Fibroblast of the aortic adventitia (primary cell): ENCODE measurements around the gene FAM111B. TPM values are rescaled to one million over a fixed set of nuclear protein-coding genes. Genes with fewer than 3 reads are reported as not detected.

Experiments
- DNase-seq: peaks from one replicate; pipeline ENCODE4 v3.0.0-alpha.2; 2010; ENCODE audit warnings: low read depth
- H3K4me3 ChIP-seq: 2 replicates; pipeline ENCODE4 v1.5.1; 2011; ENCODE audit warnings: low read depth, mild to moderate bottlenecking, control low read depth, low read length, moderate library complexity
- total RNA-seq: library from RNA; depleted of rRNA; stranded (reverse); fragments of >200 nt; gene quantifications from 2 replicates; pipeline ENCODE4 v1.2.3, GENCODE V29; 2012; ENCODE audit warnings: low replicate concordance
- TF ChIP-seq, protein P1 (sequence below): IDR thresholded peaks from 2 replicates; pipeline ENCODE4 v1.5.1; 2011; ENCODE audit warnings: mild to moderate bottlenecking, low read length, control low read depth, inconsistent platforms; ENCODE audit not compliant: insufficient read depth

Gene FAM111B
- total RNA-seq, 1 donor: 42.9 TPM

DNA sequence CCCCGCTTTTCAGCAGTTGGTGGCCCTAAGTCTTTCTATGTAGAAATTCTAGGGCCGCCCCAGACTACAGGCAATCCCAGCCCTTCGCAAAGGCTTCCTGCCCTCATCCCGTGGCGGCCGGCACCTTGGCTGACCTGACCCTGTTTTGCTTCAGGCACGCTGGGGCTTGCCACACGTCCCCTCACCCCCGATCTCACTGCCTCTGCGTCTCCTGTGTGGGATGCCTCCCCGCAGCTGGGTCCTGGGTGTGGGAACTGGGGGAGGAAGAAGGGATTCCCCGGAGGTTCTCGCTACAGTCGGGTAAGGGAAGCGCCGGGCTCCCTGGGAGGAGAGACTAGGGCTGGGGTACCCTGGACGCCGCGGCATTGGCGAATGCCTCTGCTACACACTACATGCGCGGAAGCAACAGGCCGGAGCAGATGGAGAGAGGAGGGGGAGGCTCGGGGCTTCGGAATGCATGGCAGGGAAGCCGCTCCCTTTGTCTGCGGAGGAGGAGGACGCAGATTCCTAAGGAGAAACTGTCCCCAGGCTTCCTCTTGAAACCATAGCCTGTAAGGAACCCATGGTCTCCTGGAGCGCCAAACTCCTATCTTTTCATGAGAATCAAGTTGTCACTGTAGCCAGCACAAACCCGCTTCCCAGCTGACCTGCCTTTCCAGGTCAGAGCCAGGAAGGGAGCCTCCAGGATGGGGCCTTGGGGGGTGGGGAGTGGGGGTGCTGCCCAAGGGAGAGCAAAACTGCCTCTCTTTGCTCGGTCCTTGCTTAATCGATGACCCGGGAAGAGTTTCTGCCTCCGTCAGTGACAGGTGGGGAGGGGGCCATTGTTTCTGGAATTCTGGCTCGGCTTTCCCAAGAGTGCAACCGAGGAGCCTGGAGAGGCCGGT, 66.3 kb downstream of the FAM111B start:
- DNase-seq: no peak
- peak overlapping the region; percentile 38 for H3K4me3 ChIP-seq
- TF ChIP-seq, protein P1, sequence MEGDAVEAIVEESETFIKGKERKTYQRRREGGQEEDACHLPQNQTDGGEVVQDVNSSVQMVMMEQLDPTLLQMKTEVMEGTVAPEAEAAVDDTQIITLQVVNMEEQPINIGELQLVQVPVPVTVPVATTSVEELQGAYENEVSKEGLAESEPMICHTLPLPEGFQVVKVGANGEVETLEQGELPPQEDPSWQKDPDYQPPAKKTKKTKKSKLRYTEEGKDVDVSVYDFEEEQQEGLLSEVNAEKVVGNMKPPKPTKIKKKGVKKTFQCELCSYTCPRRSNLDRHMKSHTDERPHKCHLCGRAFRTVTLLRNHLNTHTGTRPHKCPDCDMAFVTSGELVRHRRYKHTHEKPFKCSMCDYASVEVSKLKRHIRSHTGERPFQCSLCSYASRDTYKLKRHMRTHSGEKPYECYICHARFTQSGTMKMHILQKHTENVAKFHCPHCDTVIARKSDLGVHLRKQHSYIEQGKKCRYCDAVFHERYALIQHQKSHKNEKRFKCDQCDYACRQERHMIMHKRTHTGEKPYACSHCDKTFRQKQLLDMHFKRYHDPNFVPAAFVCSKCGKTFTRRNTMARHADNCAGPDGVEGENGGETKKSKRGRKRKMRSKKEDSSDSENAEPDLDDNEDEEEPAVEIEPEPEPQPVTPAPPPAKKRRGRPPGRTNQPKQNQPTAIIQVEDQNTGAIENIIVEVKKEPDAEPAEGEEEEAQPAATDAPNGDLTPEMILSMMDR: no peak

DNA sequence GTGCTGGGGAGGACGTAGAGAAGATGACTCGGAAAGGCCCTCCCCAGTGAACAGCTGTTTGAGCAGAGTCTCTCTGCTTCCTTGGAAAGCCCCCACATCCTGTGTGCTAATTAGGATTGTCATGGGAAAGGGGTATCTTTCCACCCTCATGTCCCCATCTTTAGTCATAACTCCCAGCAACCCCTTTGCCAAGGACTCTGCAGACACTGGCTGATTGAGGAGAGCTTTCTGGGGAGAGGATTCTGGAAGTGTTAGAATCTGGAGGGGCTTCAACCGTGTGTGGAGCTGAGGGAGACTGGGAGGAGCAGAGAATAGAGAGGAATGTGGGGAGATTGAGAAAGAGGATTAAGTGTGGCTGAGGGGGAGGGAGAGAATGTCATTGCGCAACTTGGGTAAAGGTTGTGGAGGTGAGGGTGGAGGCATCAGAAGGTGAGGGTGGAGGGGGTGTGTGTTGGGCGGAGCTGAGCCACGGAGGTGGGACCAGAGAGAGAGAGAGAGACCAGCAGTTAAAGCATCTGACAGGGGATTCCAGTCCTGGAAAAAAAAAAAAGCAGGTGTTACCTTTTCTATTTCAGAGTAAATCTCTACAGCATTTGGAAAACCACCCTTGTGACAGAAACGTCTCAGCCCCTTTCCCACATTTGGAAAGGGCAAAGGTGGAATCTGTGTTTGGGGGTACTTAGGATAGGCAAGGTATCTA, 67.1 kb downstream of the FAM111B start:
- TF ChIP-seq, protein P1: no peak
- no peak overlapping the region for H3K4me3 ChIP-seq
- DNase-seq: no peak

DNA sequence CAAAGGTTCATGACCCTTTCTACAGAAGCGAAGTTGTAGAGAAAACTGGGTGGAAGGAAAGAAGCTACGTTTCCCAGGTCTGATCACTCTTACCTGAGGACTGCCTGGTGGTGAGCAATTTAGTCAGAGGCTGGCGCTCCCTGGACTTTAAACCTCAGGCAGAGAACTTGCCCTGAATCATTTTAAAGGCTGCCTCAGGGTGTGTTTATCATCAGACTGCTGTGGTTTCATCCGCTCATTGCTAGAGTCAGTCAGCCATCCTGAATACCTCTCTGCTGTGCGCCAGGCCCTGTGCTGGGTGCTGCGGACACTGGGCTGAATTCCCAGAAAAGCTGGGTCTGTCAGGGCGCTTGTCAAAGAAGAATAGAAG, 67.6 kb downstream of the FAM111B start:
- H3K4me3 ChIP-seq: no peak overlapping the region
- no peak for DNase-seq
- TF ChIP-seq, protein P1: no peak

DNA sequence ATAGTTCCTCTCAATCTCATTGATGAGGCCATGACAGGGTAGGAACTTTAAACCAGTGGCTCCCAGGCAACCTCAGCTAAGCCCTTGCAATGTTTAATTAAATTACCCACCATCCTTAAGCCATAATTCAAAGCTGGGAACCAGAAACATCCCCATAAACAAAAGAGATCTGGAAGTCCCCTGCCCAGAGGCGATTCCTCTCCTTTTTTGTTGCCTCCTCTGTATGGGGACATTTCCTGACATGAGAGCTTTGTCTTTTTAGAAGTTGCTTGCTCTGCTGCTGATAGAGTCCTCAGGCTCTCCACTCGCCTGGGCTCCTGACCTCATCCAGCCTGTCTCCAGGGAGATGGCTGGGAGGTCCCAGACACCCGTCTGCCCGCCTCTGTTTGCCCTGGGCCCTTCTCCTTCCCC, 68.1 kb downstream of the FAM111B start:
- TF ChIP-seq, protein P1: no peak
- no peak for DNase-seq

DNA sequence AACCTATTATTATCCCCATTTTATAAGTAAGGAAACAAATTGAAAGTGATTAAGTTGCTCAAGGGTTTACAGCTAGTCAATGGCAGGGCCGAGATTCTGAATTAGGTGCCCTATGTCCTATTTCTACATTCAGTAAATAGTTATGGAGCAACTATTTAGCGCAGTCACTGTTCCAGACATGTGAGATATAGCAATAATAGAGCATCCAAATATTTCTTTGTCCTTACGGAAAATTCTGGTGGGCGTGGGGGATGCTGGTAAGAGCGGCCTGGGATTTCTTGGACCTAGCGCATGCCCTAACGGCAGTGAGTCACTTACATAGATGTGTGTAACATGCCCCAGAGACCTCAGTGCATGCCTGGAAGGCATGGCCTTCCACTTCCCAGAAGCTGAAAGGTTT, 69.3 kb downstream of the FAM111B start:
- DNase-seq: no peak
- H3K4me3 ChIP-seq: no peak overlapping the region
- TF ChIP-seq, protein P1: no peak

More for the DNA sequence above, 68.1 kb downstream of the FAM111B start:
- no peak overlapping the region for H3K4me3 ChIP-seq

Other genes starting within 250 kb of the FAM111B start
- gene GLYATL1, start 167.7 kb upstream of the FAM111B start, total RNA-seq: 2.9 TPM in 1 of 2 replicates, not detected in the other
- gene GLYATL1B, start 20.9 kb upstream of the FAM111B start, total RNA-seq: not detected in 2 replicates
- 42.9 and 103 TPM in 2 replicates for gene FAM111A, start 35.6 kb downstream of the FAM111B start, total RNA-seq
- 0.18 and 0.57 TPM in 2 replicates for gene DTX4, start 64.9 kb downstream of the FAM111B start, total RNA-seq
- gene MPEG1, start 105.7 kb downstream of the FAM111B start, total RNA-seq: not detected in 2 replicates